ENCODE data around the gene AZIN2.

Gene AZIN2

GRCh38 chr1:33047839-33048305 lies 33.1 kb upstream of the AZIN2 start:
- no peaks in the 10 kb centered on the region for H3F3A ChIP-seq (ENCODE audit: low read depth)
- no peak overlapping the region for H3K4me2 ChIP-seq (ENCODE audit: low read depth, low read length, poor library complexity, severe bottlenecking)
- H3K9me2 ChIP-seq (replicated peaks; ENCODE audit: low read depth, low read length), result no peaks in the 10 kb centered on the region
- no peaks in the 10 kb centered on the region for H3K9me3 ChIP-seq (ENCODE audit: insufficient read depth, low read depth, low read length)
- no peak overlapping the region for H3K4me3 ChIP-seq (ENCODE audit: low read length, poor library complexity, severe bottlenecking)
- no peak overlapping the region for H2AFZ ChIP-seq (ENCODE audit: low read length)
- H3K9ac ChIP-seq (ENCODE audit: low read depth, low read length, poor library complexity, severe bottlenecking), result no peak overlapping the region
- H3K27me3 ChIP-seq (ENCODE audit: insufficient read depth, low read length, poor library complexity, severe bottlenecking), result no peaks in the 10 kb centered on the region
- H3K79me2 ChIP-seq (ENCODE audit: insufficient read depth, low read length), result no peaks in the 10 kb centered on the region
- TF ChIP-seq CTCF (conservative IDR thresholded peaks at IDR 0.05; ENCODE audit: low read length) (no peak), EZH2phosphoT487 (IDR thresholded peaks at IDR 0.05; ENCODE audit: borderline replicate concordance) (no peak)
- peaks cover 7% of the 10 kb centered on the region for H3K4me1 ChIP-seq (ENCODE audit: insufficient read depth, low read length, poor library complexity, severe bottlenecking)
- no peaks in the 10 kb centered on the region for H4K20me1 ChIP-seq (ENCODE audit: insufficient read depth, low read length, poor library complexity, severe bottlenecking)
- no peaks in the 10 kb centered on the region for H3K36me3 ChIP-seq (ENCODE audit: insufficient read depth, low read length)

- Histone ChIP-seq H3K79me2 (ENCODE audit: insufficient read depth, low read length) (no peaks in the 10 kb centered on the region), H3K4me3 (ENCODE audit: low read length, poor library complexity, severe bottlenecking) (no peak overlapping the region), H3K9ac (ENCODE audit: low read depth, low read length, poor library complexity, severe bottlenecking) (no peak overlapping the region), H2AFZ (ENCODE audit: low read length) (no peak overlapping the region), H3K4me2 (ENCODE audit: low read depth, low read length, poor library complexity, severe bottlenecking) (no peak overlapping the region), H3K27me3 (ENCODE audit: insufficient read depth, low read length, poor library complexity, severe bottlenecking) (no peaks in the 10 kb centered on the region), H3F3A (ENCODE audit: low read depth) (no peaks in the 10 kb centered on the region), H4K20me1 (ENCODE audit: insufficient read depth, low read length, poor library complexity, severe bottlenecking) (no peaks in the 10 kb centered on the region), H3K4me1 (ENCODE audit: insufficient read depth, low read length, poor library complexity, severe bottlenecking) (peaks cover 7% of the 10 kb centered on the region), H3K9me3 (ENCODE audit: insufficient read depth, low read depth, low read length) (no peaks in the 10 kb centered on the region), H3K9me2 (replicated peaks; ENCODE audit: low read depth, low read length) (no peaks in the 10 kb centered on the region), H3K36me3 (ENCODE audit: insufficient read depth, low read length) (no peaks in the 10 kb centered on the region)
- TF ChIP-seq CTCF (conservative IDR thresholded peaks at IDR 0.05; ENCODE audit: low read length) (no peak), EZH2phosphoT487 (IDR thresholded peaks at IDR 0.05; ENCODE audit: borderline replicate concordance) (no peak)
Observed at GRCh38 chr1:33048426-33048825, 32.5 kb upstream of the AZIN2 start.

GRCh38 chr1:33049371-33049770 lies 31.6 kb upstream of the AZIN2 start:
- Histone ChIP-seq H3K36me3 (ENCODE audit: insufficient read depth, low read length) (no peaks in the 10 kb centered on the region), H3K9me3 (ENCODE audit: insufficient read depth, low read depth, low read length) (no peaks in the 10 kb centered on the region), H3K4me2 (ENCODE audit: low read depth, low read length, poor library complexity, severe bottlenecking) (no peak overlapping the region), H3K4me3 (ENCODE audit: low read length, poor library complexity, severe bottlenecking) (no peak overlapping the region), H3K9ac (ENCODE audit: low read depth, low read length, poor library complexity, severe bottlenecking) (no peak overlapping the region), H3K79me2 (ENCODE audit: insufficient read depth, low read length) (no peaks in the 10 kb centered on the region), H4K20me1 (ENCODE audit: insufficient read depth, low read length, poor library complexity, severe bottlenecking) (no peaks in the 10 kb centered on the region), H3F3A (ENCODE audit: low read depth) (no peaks in the 10 kb centered on the region), H2AFZ (ENCODE audit: low read length) (no peak overlapping the region), H3K9me2 (replicated peaks; ENCODE audit: low read depth, low read length) (no peaks in the 10 kb centered on the region), H3K27me3 (ENCODE audit: insufficient read depth, low read length, poor library complexity, severe bottlenecking) (no peaks in the 10 kb centered on the region), H3K4me1 (ENCODE audit: insufficient read depth, low read length, poor library complexity, severe bottlenecking) (peaks cover 7% of the 10 kb centered on the region)
- TF ChIP-seq EZH2phosphoT487 (IDR thresholded peaks at IDR 0.05; ENCODE audit: borderline replicate concordance) (no peak), CTCF (conservative IDR thresholded peaks at IDR 0.05; ENCODE audit: low read length) (no peak)
